ENCODE data around the gene KRT3. TPM values are rescaled to one million over a fixed set of nuclear protein-coding genes. Genes with fewer than 3 reads are reported as not detected.

Gene KRT3
- total and polyA plus RNA-seq, 8 donors = 0.53 TPM; not detected in 7

DNA sequence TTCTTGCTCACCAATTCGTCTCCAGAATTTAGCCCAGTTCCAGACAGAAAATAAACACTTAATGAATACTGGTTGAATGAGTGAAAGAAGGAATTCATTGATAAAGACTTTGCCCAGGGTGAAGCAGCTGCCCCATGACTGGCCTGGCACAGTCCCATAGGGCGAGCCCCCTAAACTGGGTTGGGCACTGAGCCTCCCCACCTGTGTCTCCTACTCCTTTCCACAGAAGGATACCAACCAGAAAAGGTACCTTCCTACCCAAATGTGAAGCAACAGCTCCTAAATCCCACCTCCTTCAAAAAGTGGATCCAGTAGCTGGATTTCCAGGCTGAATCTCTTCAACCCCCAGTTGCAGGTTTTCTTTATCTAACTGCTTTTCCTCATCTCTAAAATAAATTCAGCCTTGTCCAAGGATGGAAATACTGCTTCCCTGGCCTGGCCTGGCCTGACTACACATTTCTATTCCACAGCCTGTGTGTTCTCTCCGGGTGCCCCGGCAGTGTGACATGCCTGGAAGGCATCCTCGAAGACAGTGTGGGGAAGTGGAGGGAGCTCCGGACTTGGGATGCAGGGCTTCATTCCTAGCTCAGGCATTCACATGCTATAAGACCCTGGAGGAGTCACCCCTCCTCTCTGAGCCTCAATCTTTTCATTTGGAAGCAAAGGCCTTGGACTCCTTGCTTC is 7.6 kb downstream of the KRT3 start:
- intact Hi-C loops (cut with DNase I; ENCODE audit: low total_unique reads) = no loop called here
- 64 to 77% (median 72%) methylated on average over 5 to 6 of the region's 6 CpGs for WGBS, 5 donors
- H3K4me3 ChIP-seq = no peak overlapping the region
- H3K4me1 ChIP-seq = peaks cover 0 to 11% (median 8%) of the 10 kb centered on the region in 4 donors
- no peak for TF ChIP-seq CTCF (IDR thresholded peaks at IDR 0.05)
- TF ChIP-seq EP300 (IDR thresholded peaks at IDR 0.05) = no peak
- no peak for TF ChIP-seq POLR2AphosphoS5 (IDR thresholded peaks at IDR 0.05)
- TF ChIP-seq POLR2A (IDR thresholded peaks at IDR 0.05) = no peak
- DNase-seq = no peak
- no peak overlapping the region for H3K27ac ChIP-seq
- peaks cover 0 to 64% (median 31%) of the 10 kb centered on the region in 3 donors for H3K27me3 ChIP-seq
- H3K36me3 ChIP-seq = no peaks in the 10 kb centered on the region
- H3K9me3 ChIP-seq = no peaks in the 10 kb centered on the region

DNA sequence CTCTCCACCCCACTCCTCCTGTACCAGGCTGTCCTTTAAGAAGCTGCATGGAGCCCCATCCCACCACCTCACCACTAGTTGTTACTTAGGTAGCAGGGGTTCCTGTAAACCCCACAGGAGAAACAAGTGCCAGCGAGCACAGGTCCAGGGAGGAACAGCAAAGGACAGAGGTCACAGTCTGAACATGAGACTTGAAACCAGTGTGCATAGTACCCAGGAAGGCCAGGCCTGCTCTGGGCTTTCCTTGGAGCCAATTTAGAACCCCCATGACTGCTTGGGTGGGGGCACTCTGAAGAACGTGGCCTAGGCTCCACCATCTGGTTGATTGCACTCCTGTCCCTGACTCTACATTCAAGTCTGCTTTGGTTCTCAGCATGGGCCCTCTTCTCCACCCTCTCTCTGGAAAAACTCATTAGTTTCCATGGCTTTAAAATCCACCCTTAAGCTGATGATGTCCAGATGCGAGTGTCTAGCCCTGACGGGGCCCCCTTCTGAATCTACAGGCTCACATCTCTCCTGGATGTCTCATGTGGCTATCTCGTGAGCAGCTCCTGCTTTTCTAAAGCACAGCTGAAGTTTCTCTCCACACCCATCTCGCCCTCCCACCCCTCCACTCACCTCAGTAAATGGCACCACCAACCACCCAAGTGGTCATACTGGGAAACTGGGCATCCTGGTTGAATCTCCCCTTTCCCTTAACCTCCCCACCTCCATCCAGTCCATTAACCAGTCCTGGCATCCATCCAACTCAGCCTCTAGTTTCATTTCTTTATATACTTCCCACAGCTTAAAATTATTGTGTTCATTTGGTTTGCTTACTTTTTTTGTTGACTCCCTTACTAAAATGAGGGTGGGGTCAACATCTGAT is 8.4 kb downstream of the KRT3 start:
- WGBS, 5 donors = 63 to 77% (median 76%) methylated on average over 6 of the region's 6 CpGs
- Histone ChIP-seq H3K36me3 (no peaks in the 10 kb centered on the region), H3K27ac (no peak overlapping the region), H3K9me3 (no peaks in the 10 kb centered on the region), H3K27me3 (peaks cover 0 to 60% (median 31%) of the 10 kb centered on the region in 3 donors), H3K4me1 (peaks cover 0 to 11% (median 8%) of the 10 kb centered on the region in 4 donors), H3K4me3 (no peak overlapping the region)
- intact Hi-C loops (cut with DNase I; ENCODE audit: low total_unique reads) = no loop called here
- peak in 1 of 2 donors; percentile 56 for DNase-seq
- TF ChIP-seq EP300 (IDR thresholded peaks at IDR 0.05) = no peak
- TF ChIP-seq POLR2AphosphoS5 (IDR thresholded peaks at IDR 0.05) = no peak
- TF ChIP-seq POLR2A (IDR thresholded peaks at IDR 0.05) = no peak
- TF ChIP-seq CTCF (IDR thresholded peaks at IDR 0.05) = no peak

DNA sequence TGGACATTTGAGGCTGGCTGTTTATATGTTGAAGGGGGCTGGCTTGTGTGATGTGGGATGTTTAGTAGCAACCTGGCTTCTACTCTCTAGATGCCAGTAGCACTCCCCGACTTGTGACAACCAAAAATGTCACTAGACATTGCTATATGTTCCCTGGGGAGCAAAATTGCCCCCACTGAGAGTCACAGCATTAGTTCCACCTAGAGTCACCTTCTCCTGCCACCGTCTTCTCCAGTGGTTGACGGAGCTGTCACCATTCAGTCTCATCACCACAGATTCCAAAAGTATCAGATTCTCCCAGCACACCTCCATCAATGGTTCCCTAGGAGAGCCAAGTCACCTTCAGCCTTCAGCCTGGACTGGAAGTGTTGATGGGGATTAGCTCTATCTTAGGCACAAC is 11.0 kb downstream of the KRT3 start:
- DNase-seq = no peak
- no peak for TF ChIP-seq CTCF (IDR thresholded peaks at IDR 0.05)
- TF ChIP-seq EP300 (IDR thresholded peaks at IDR 0.05) = no peak
- TF ChIP-seq POLR2A (IDR thresholded peaks at IDR 0.05) = no peak
- no peak for TF ChIP-seq POLR2AphosphoS5 (IDR thresholded peaks at IDR 0.05)
- no peak overlapping the region for H3K4me3 ChIP-seq
- WGBS, 5 donors = 78 to 83% (median 82%) methylated on average over 3 of the region's 3 CpGs
- peaks cover 0 to 4% (median 2%) of the 10 kb centered on the region in 4 donors for H3K4me1 ChIP-seq
- H3K36me3 ChIP-seq = no peaks in the 10 kb centered on the region
- no peak overlapping the region for H3K27ac ChIP-seq
- intact Hi-C loops (cut with DNase I; ENCODE audit: low total_unique reads) = no loop called here
- H3K27me3 ChIP-seq = peaks cover 0 to 41% (median 16%) of the 10 kb centered on the region in 3 donors
- no peaks in the 10 kb centered on the region for H3K9me3 ChIP-seq

DNA sequence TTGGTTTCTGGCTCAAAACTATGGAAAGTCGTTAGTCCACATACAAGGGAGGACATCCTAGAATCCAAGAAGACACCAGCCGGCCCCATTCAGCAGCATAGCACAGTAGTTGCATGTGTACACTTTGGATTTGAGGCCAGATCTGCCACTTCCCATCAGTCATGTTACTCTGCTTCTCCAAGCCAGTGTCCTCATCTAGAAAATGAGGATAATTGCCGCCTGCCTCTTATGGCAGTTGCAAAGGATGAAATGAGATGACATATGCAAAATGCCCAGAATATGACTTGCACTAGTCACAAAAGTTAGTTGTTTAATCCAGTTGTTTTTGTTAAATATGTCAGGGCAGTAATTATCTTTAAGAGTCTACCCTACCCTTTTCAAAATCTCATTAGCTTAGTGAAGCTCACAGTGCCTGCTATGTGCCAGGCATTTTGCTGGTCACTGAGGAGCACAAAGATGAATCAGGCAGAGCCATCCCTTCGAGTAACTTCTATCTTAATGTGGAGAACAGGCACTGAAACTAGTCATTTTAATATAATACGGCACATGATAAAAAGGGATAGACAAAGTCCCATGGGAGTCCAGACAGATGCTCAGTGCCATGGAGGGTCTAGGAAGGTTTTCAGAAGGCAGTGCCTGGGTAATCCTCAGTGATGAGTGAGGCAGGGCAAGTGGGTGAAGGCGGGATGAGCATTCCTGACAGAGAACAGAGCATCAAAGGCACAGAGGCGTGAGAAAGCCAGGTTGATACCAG is 12.2 kb downstream of the KRT3 start:
- no peak for DNase-seq
- WGBS, 5 donors = 69 to 85% (median 82%) methylated on average over 7 of the region's 7 CpGs
- no peak overlapping the region for H3K4me3 ChIP-seq
- no peak overlapping the region for H3K27ac ChIP-seq
- H3K27me3 ChIP-seq = peaks cover 0 to 30% (median 6%) of the 10 kb centered on the region in 3 donors
- no peaks in the 10 kb centered on the region for H3K36me3 ChIP-seq
- no peak for TF ChIP-seq POLR2A (IDR thresholded peaks at IDR 0.05)
- no peak for TF ChIP-seq POLR2AphosphoS5 (IDR thresholded peaks at IDR 0.05)
- TF ChIP-seq EP300 (IDR thresholded peaks at IDR 0.05) = no peak
- no peak for TF ChIP-seq CTCF (IDR thresholded peaks at IDR 0.05)
- intact Hi-C loops (cut with DNase I; ENCODE audit: low total_unique reads) = no loop called here
- no peaks in the 10 kb centered on the region for H3K9me3 ChIP-seq
- H3K4me1 ChIP-seq = no peaks in the 10 kb centered on the region

All from stomach (tissue), 9 donors.